K562 (cell line): ENCODE data around the gene HARS1. TPM values are rescaled to one million over a fixed set of nuclear protein-coding genes. Genes with fewer than 3 reads are reported as not detected.

ENCODE experiments used
- ATAC-seq: fragments of 200-7000 bp; cut with Tn5 transposase; 3 replicates; pipeline ENCODE4 v1.9.1; 2020; ENCODE audit warnings: moderate library complexity
- BruUV-seq: library from RNA; stranded (reverse); fragments of 400-500 nt; replicated peaks from 2 replicates; lab custom pipeline; 2021; lab: Mats Ljungman, UMichigan
- CTCF ChIA-PET: fragments of 300-600 bp; formaldehyde crosslinking; extraction: SDS; loops from one replicate; lab custom pipeline; 2021; ENCODE audit warnings: low intra/inter-chr PET ratio; lab: Yijun Ruan, JAX
- POLR2A ChIA-PET: fragments of 300-600, 350-650 bp; sonication (Branson Sonifier 250); formaldehyde crosslinking; extraction: SDS; loops from one replicate; lab custom pipeline; 2021; ENCODE audit warnings: antibody characterized with exemption, inconsistent platforms; lab: Yijun Ruan, JAX
- DNase-seq, 4 experiments: peaks; one replicate each; pipeline versions ENCODE4 v3.0.0 to v3.0.0-alpha.2; 2011 to 2018; ENCODE audit warnings: low spot score in 3 of 4, mixed read lengths in 3 of 4; ENCODE audit errors: extremely low read depth in 1 of 4
- FAIRE-seq: peaks from 2 replicates; lab custom pipeline; 2011; peaks lifted over from hg19 to GRCh38; lab: Jason Lieb, UNC
- H2AFZ ChIP-seq: 2 replicates; pipeline ENCODE4 v1.6.0; 2011; ENCODE audit warnings: low read depth, low read length, control low read depth, inconsistent platforms
- H3K27ac ChIP-seq: fragments of 200-600 bp; 3 replicates; pipeline ENCODE4 v1.8.0; 2011; ENCODE audit warnings: low read depth, mild to moderate bottlenecking, control low read depth, inconsistent platforms, low read length, moderate library complexity, mixed read lengths; ENCODE audit errors: extremely low read depth
- H3K27me3 ChIP-seq, 2 experiments: fragments of 300-600 bp in 1 of 2; 2 replicates in 1 of 2; 3 replicates in 1 of 2; pipeline versions ENCODE4 v1.6.0 to v1.8.0; 2011; ENCODE audit warnings: inconsistent platforms in 2 of 2, low read length in 2 of 2, mild to moderate bottlenecking in 1 of 2, mixed read lengths in 1 of 2, moderate library complexity in 1 of 2; ENCODE audit not compliant: control insufficient read depth in 2 of 2, insufficient read depth in 2 of 2
- H3K36me3 ChIP-seq: fragments of 300-600 bp; 3 replicates; pipeline ENCODE4 v1.8.0; 2011; ENCODE audit warnings: mild to moderate bottlenecking, low read length, inconsistent platforms; ENCODE audit not compliant: control insufficient read depth, insufficient read depth
- H3K4me1 ChIP-seq, 2 experiments: fragments of 200-600 bp in 1 of 2; replicated peaks in 1 of 2; 2 replicates in 1 of 2; 3 replicates in 1 of 2; pipeline versions ENCODE4 v1.5.1 to v1.8.0; 2011; ENCODE audit warnings: inconsistent platforms in 2 of 2, low read length in 2 of 2, mild to moderate bottlenecking in 1 of 2, mixed read lengths in 1 of 2, moderate library complexity in 1 of 2; ENCODE audit not compliant: control insufficient read depth in 2 of 2, insufficient read depth in 2 of 2
- H3K4me2 ChIP-seq: 2 replicates; pipeline ENCODE4 v1.6.1; 2011; ENCODE audit warnings: low read length, control low read depth, inconsistent platforms, mixed read lengths; ENCODE audit not compliant: insufficient read depth
- H3K4me3 ChIP-seq: fragments of 200-600 bp; sonication (generic), shearing (Covaris generic); 2 replicates; pipeline ENCODE4 v1.5.1; 2016; ENCODE audit warnings: control low read depth, inconsistent platforms
- H3K79me2 ChIP-seq: fragments of 200-600 bp; 3 replicates; pipeline ENCODE4 v1.8.0; 2011; ENCODE audit warnings: low read length, inconsistent platforms; ENCODE audit not compliant: control insufficient read depth, insufficient read depth
- H3K9ac ChIP-seq, 2 experiments: 2 replicates each; pipeline versions ENCODE4 v1.6.0 to v1.6.1; 2011; ENCODE audit warnings: low read depth in 2 of 2, low read length in 2 of 2, control low read depth in 1 of 2, inconsistent platforms in 1 of 2, mild to moderate bottlenecking in 1 of 2, mixed read lengths in 1 of 2; ENCODE audit not compliant: insufficient read depth in 1 of 2
- H3K9me1 ChIP-seq: one replicate; pipeline ENCODE4 v1.6.0; 2011; ENCODE audit warnings: inconsistent platforms, mild to moderate bottlenecking, low read length, moderate library complexity; ENCODE audit not compliant: control insufficient read depth, insufficient read depth
- H3K9me3 ChIP-seq: replicated peaks from 2 replicates; pipeline ENCODE4 v1.5.1; 2011; ENCODE audit warnings: low read depth, low read length, inconsistent platforms; ENCODE audit not compliant: control insufficient read depth, insufficient read depth
- H4K20me1 ChIP-seq: replicated peaks from 2 replicates; pipeline ENCODE4 v1.6.1; 2011; ENCODE audit warnings: low read length, inconsistent platforms, mixed read lengths; ENCODE audit not compliant: control insufficient read depth, insufficient read depth
- BRCA1 ChIP-seq, 2 experiments: fragments of 450-650 bp in 1 of 2; sonication (generic) in 1 of 2; formaldehyde crosslinking in 1 of 2; IDR thresholded peaks; 2 replicates each; pipeline versions ENCODE4 v1.5.0 to v1.6.1; 2017 to 2020; ENCODE audit warnings: mild to moderate bottlenecking in 1 of 2, missing genetic modification reagents in 1 of 2
- DEAF1 ChIP-seq: fragments of 450-650 bp; formaldehyde crosslinking; IDR thresholded peaks from 2 replicates; pipeline ENCODE4 v1.4.0; 2020; ENCODE audit warnings: mild to moderate bottlenecking, moderate library complexity
- ELF2 ChIP-seq: fragments of 250-450 bp; sonication (Bioruptor Pico); IDR thresholded peaks from 2 replicates; pipeline ENCODE4 v1.5.0; 2021; ENCODE audit warnings: mild to moderate bottlenecking
- HDAC3 ChIP-seq: fragments of 450-650 bp; IDR thresholded peaks from 2 replicates; pipeline ENCODE4 v1.6.1; 2018; ENCODE audit warnings: borderline replicate concordance, mild to moderate bottlenecking, moderate library complexity; ENCODE audit not compliant: partially characterized antibody
- MNT ChIP-seq, 2 experiments: fragments of 450-650 bp; conservative IDR thresholded peaks; 2 replicates each; pipeline ENCODE4 v1.6.1; 2017; ENCODE audit warnings: mild to moderate bottlenecking in 2 of 2, moderate library complexity in 2 of 2
- NCOA1 ChIP-seq: fragments of 450-650 bp; IDR thresholded peaks from 2 replicates; pipeline ENCODE4 v1.6.1; 2016; ENCODE audit warnings: low read depth
- RAD51 ChIP-seq: fragments of 450-650 bp; IDR thresholded peaks from 2 replicates; pipeline ENCODE4 v1.7.1; 2016; ENCODE audit warnings: low read depth, mild to moderate bottlenecking, borderline replicate concordance
- RBFOX2 ChIP-seq: fragments of 200-400 bp; formaldehyde crosslinking; IDR thresholded peaks from 2 replicates; pipeline ENCODE4 v1.6.1; 2017; ENCODE audit warnings: low read depth, mild to moderate bottlenecking, low read length, moderate library complexity
- TRIM28 ChIP-seq: fragments of 450-650 bp; IDR thresholded peaks from 2 replicates; pipeline ENCODE4 v1.6.1; 2017
- ZFP36 ChIP-seq: fragments of 150-350 bp; IDR thresholded peaks from 2 replicates; pipeline ENCODE4 v1.6.1; 2018; ENCODE audit warnings: low read length, low read depth; ENCODE audit not compliant: partially characterized antibody
- ZFPM2 ChIP-seq: fragments of 250-450 bp; sonication (Bioruptor Pico); IDR thresholded peaks from 2 replicates; pipeline ENCODE4 v1.5.1; 2022; ENCODE audit warnings: mild to moderate bottlenecking
- WGBS: fragments of 100-300 bp; shearing (Covaris generic); methylation state at CpG from one replicate; pipeline ENCODE4 v1.1.6; 2016; ENCODE audit warnings: low coverage, mixed read lengths; ENCODE audit not compliant: insufficient coverage; ENCODE audit errors: missing lambda C conversion rate; 5-methylcytosine and 5-hydroxymethylcytosine counted together
- in situ Hi-C: fragments of 300-500 bp; cut with MboI; formaldehyde crosslinking; loops from 4 replicates; pipeline ENCODE4 v1.15.0; 2018; ENCODE audit warnings: inconsistent platforms, mixed read lengths
- intact Hi-C: fragments of 100-400 bp; cut with micrococcal nuclease; formaldehyde crosslinking; loops from 2 replicates; pipeline ENCODE4 v1.14.2; 2022
- polyA plus RNA-seq, 8 experiments: library from polyadenylated mRNA; depleted of rRNA in 4 of 8; stranded (reverse) in 5 of 8; unstranded in 3 of 8; fragments of >200 nt; fragmentation: Nextera tagmentation in 2 of 8; fragmentation: Illumina TruSeq in 1 of 8; extraction: Ambion mirVana in 2 of 8; extraction: Trizol in 1 of 8; gene quantifications; 2 replicates each; pipeline versions ENCODE4 v1.2.1 to v1.2.3, GENCODE V29; 2011 to 2014; ENCODE audit warnings: inconsistent platforms in 1 of 8, missing spikeins in 1 of 8
- total RNA-seq, 7 experiments: library from RNA; depleted of rRNA in 6 of 7; stranded (reverse); fragments of >200 nt in 6 of 7; fragmentation: Illumina TruSeq in 2 of 7; extraction: Trizol in 2 of 7; gene quantifications; 2 replicates each; pipeline versions ENCODE4 v1.2.1 to v1.2.3, GENCODE V29; 2011 to 2021; ENCODE audit warnings: low replicate concordance in 1 of 7

HARS1 gene
- total and polyA plus RNA-seq, 9 of the 15 experiments (the other 6 are each of a cell fraction or from before 2014, with no cell fraction given): 13.5 to 88.5 (median 75.2) TPM

- no peak for ATAC-seq
Measured at GRCh38 chr5:140634103-140634502, 57.1 kb downstream of the HARS1 start.

More at GRCh38 chr5:140634103-140634502, 57.1 kb downstream of the HARS1 start:
- FAIRE-seq (no peak), DNase-seq (no peak)
- Histone ChIP-seq H3K36me3 (no peaks in the 10 kb centered on the region), H3K79me2 (no peaks in the 10 kb centered on the region), H3K4me2 (no peak overlapping the region), H2AFZ (no peak overlapping the region), H3K9ac (no peak overlapping the region), H4K20me1 (no peaks in the 10 kb centered on the region), H3K9me3 (no peaks in the 10 kb centered on the region), H3K4me3 (no peak overlapping the region), H3K4me1 (peaks cover 4 to 19% of the 10 kb centered on the region in 2 experiments; a peak in 4 of 5 replicates), H3K9me1 (no peaks in the 10 kb centered on the region), H3K27me3 (no peaks in the 10 kb centered on the region), H3K27ac (no peak overlapping the region)
- WGBS: 64% methylated on average over 3 of the region's 3 CpGs
- no TSS peak for BruUV-seq
- in situ Hi-C loops (no loop called here), intact Hi-C loops (no loop called here)
- POLR2A ChIA-PET: interaction anchor here (1.2 to 1.3 kb wide), 2 partner anchors 66 to 85 kb away, joined by 3 to 5 read pairs; partner anchors contain the start of gene ZMAT2
- TF ChIP-seq DEAF1 (CRISPR knock-in tag) (no peak), NCOA1 (no peak), HDAC3 (no peak), RAD51 (no peak), ELF2 (no peak), ZFPM2 (CRISPR knock-in tag) (no peak), TRIM28 (no peak), RBFOX2 (no peak), BRCA1 (IDR thresholded peaks at IDR 0.05) (no peak), BRCA1 (CRISPR knock-in tag; IDR thresholded peaks at IDR 0.05) (no peak), ZFP36 (no peak), MNT (conservative IDR thresholded peaks at IDR 0.05) (no peak)
- CTCF ChIA-PET: no interaction called here
